K562 (cell line): Measurements from ENCODE around the gene PUSL1. TPM values are rescaled to one million over a fixed set of nuclear protein-coding genes. Genes with fewer than 3 reads are reported as not detected.

Experiments used
- ATAC-seq: fragments of 200-7000 bp; cut with Tn5 transposase; 3 replicates; pipeline ENCODE4 v1.9.1; 2020; ENCODE audit warnings: moderate library complexity
- BruUV-seq: library from RNA; stranded (reverse); fragments of 400-500 nt; replicated peaks from 2 replicates; lab custom pipeline; 2021; lab: Mats Ljungman, UMichigan
- CTCF ChIA-PET: fragments of 300-600 bp; formaldehyde crosslinking; extraction: SDS; loops from one replicate; lab custom pipeline; 2021; ENCODE audit warnings: low intra/inter-chr PET ratio; lab: Yijun Ruan, JAX
- POLR2A ChIA-PET: fragments of 300-600, 350-650 bp; sonication (Branson Sonifier 250); formaldehyde crosslinking; extraction: SDS; loops from one replicate; lab custom pipeline; 2021; ENCODE audit warnings: antibody characterized with exemption, inconsistent platforms; lab: Yijun Ruan, JAX
- DNase-seq, 4 experiments: peaks; one replicate each; pipeline versions ENCODE4 v3.0.0 to v3.0.0-alpha.2; 2011 to 2018; ENCODE audit warnings: low spot score in 3 of 4, mixed read lengths in 3 of 4; ENCODE audit errors: extremely low read depth in 1 of 4
- FAIRE-seq: peaks from 2 replicates; lab custom pipeline; 2011; peaks lifted over from hg19 to GRCh38; lab: Jason Lieb, UNC
- H2AFZ ChIP-seq: 2 replicates; pipeline ENCODE4 v1.6.0; 2011; ENCODE audit warnings: low read depth, low read length, control low read depth, inconsistent platforms
- H3K27ac ChIP-seq: fragments of 200-600 bp; 3 replicates; pipeline ENCODE4 v1.8.0; 2011; ENCODE audit warnings: low read depth, mild to moderate bottlenecking, control low read depth, inconsistent platforms, low read length, moderate library complexity, mixed read lengths; ENCODE audit errors: extremely low read depth
- H3K27me3 ChIP-seq, 2 experiments: fragments of 300-600 bp in 1 of 2; 2 replicates in 1 of 2; 3 replicates in 1 of 2; pipeline versions ENCODE4 v1.6.0 to v1.8.0; 2011; ENCODE audit warnings: inconsistent platforms in 2 of 2, low read length in 2 of 2, mild to moderate bottlenecking in 1 of 2, mixed read lengths in 1 of 2, moderate library complexity in 1 of 2; ENCODE audit not compliant: control insufficient read depth in 2 of 2, insufficient read depth in 2 of 2
- H3K36me3 ChIP-seq: fragments of 300-600 bp; 3 replicates; pipeline ENCODE4 v1.8.0; 2011; ENCODE audit warnings: mild to moderate bottlenecking, low read length, inconsistent platforms; ENCODE audit not compliant: control insufficient read depth, insufficient read depth
- H3K4me1 ChIP-seq, 2 experiments: fragments of 200-600 bp in 1 of 2; replicated peaks in 1 of 2; 2 replicates in 1 of 2; 3 replicates in 1 of 2; pipeline versions ENCODE4 v1.5.1 to v1.8.0; 2011; ENCODE audit warnings: inconsistent platforms in 2 of 2, low read length in 2 of 2, mild to moderate bottlenecking in 1 of 2, mixed read lengths in 1 of 2, moderate library complexity in 1 of 2; ENCODE audit not compliant: control insufficient read depth in 2 of 2, insufficient read depth in 2 of 2
- H3K4me2 ChIP-seq: 2 replicates; pipeline ENCODE4 v1.6.1; 2011; ENCODE audit warnings: low read length, control low read depth, inconsistent platforms, mixed read lengths; ENCODE audit not compliant: insufficient read depth
- H3K4me3 ChIP-seq: fragments of 200-600 bp; sonication (generic), shearing (Covaris generic); 2 replicates; pipeline ENCODE4 v1.5.1; 2016; ENCODE audit warnings: control low read depth, inconsistent platforms
- H3K79me2 ChIP-seq: fragments of 200-600 bp; 3 replicates; pipeline ENCODE4 v1.8.0; 2011; ENCODE audit warnings: low read length, inconsistent platforms; ENCODE audit not compliant: control insufficient read depth, insufficient read depth
- H3K9ac ChIP-seq, 2 experiments: 2 replicates each; pipeline versions ENCODE4 v1.6.0 to v1.6.1; 2011; ENCODE audit warnings: low read depth in 2 of 2, low read length in 2 of 2, control low read depth in 1 of 2, inconsistent platforms in 1 of 2, mild to moderate bottlenecking in 1 of 2, mixed read lengths in 1 of 2; ENCODE audit not compliant: insufficient read depth in 1 of 2
- H3K9me1 ChIP-seq: one replicate; pipeline ENCODE4 v1.6.0; 2011; ENCODE audit warnings: inconsistent platforms, mild to moderate bottlenecking, low read length, moderate library complexity; ENCODE audit not compliant: control insufficient read depth, insufficient read depth
- H3K9me3 ChIP-seq: replicated peaks from 2 replicates; pipeline ENCODE4 v1.5.1; 2011; ENCODE audit warnings: low read depth, low read length, inconsistent platforms; ENCODE audit not compliant: control insufficient read depth, insufficient read depth
- H4K20me1 ChIP-seq: replicated peaks from 2 replicates; pipeline ENCODE4 v1.6.1; 2011; ENCODE audit warnings: low read length, inconsistent platforms, mixed read lengths; ENCODE audit not compliant: control insufficient read depth, insufficient read depth
- HNRNPK ChIP-seq: fragments of 200-400 bp; formaldehyde crosslinking; IDR thresholded peaks from one replicate; pipeline ENCODE4 v1.6.1; 2018; ENCODE audit warnings: mild to moderate bottlenecking, low read depth, low read length; ENCODE audit not compliant: poor library complexity, severe bottlenecking
- PHTF2 ChIP-seq: fragments of 250-450 bp; sonication (Bioruptor Pico); IDR thresholded peaks from 2 replicates; pipeline ENCODE4 v1.5.0; 2021; ENCODE audit warnings: mild to moderate bottlenecking
- POLR2G ChIP-seq: fragments of 200-400 bp; formaldehyde crosslinking; IDR thresholded peaks from 2 replicates; pipeline ENCODE4 v1.6.1; 2017; ENCODE audit warnings: low read depth, mild to moderate bottlenecking, antibody characterized with exemption, low read length, moderate library complexity
- RB1 ChIP-seq: fragments of 450-650 bp; IDR thresholded peaks from 2 replicates; pipeline ENCODE4 v1.6.1; 2017; ENCODE audit warnings: low read depth, mild to moderate bottlenecking
- ZNF134 ChIP-seq: fragments of 250-450 bp; sonication (Bioruptor Pico); conservative IDR thresholded peaks from 2 replicates; pipeline ENCODE4 v1.4.0; 2020
- WGBS: fragments of 100-300 bp; shearing (Covaris generic); methylation state at CpG from one replicate; pipeline ENCODE4 v1.1.6; 2016; ENCODE audit warnings: low coverage, mixed read lengths; ENCODE audit not compliant: insufficient coverage; ENCODE audit errors: missing lambda C conversion rate; 5-methylcytosine and 5-hydroxymethylcytosine counted together
- in situ Hi-C: fragments of 300-500 bp; cut with MboI; formaldehyde crosslinking; loops from 4 replicates; pipeline ENCODE4 v1.15.0; 2018; ENCODE audit warnings: inconsistent platforms, mixed read lengths
- intact Hi-C: fragments of 100-400 bp; cut with micrococcal nuclease; formaldehyde crosslinking; loops from 2 replicates; pipeline ENCODE4 v1.14.2; 2022
- polyA plus RNA-seq, 8 experiments: library from polyadenylated mRNA; depleted of rRNA in 4 of 8; stranded (reverse) in 5 of 8; unstranded in 3 of 8; fragments of >200 nt; fragmentation: Nextera tagmentation in 2 of 8; fragmentation: Illumina TruSeq in 1 of 8; extraction: Ambion mirVana in 2 of 8; extraction: Trizol in 1 of 8; gene quantifications; 2 replicates each; pipeline versions ENCODE4 v1.2.1 to v1.2.3, GENCODE V29; 2011 to 2014; ENCODE audit warnings: inconsistent platforms in 1 of 8, missing spikeins in 1 of 8
- total RNA-seq, 7 experiments: library from RNA; depleted of rRNA in 6 of 7; stranded (reverse); fragments of >200 nt in 6 of 7; fragmentation: Illumina TruSeq in 2 of 7; extraction: Trizol in 2 of 7; gene quantifications; 2 replicates each; pipeline versions ENCODE4 v1.2.1 to v1.2.3, GENCODE V29; 2011 to 2021; ENCODE audit warnings: low replicate concordance in 1 of 7

PUSL1 gene
- total and polyA plus RNA-seq, 9 of the 15 experiments (the other 6 are each of a cell fraction or from before 2014, with no cell fraction given): 0.62 to 86.9 (median 13.6) TPM

- no peaks in the 10 kb centered on the region for H3K9me3 ChIP-seq
- DNase-seq: no peak
- WGBS: 77% methylated on average over 10 of the region's 10 CpGs
- H4K20me1 ChIP-seq: peaks cover 39% of the 10 kb centered on the region
- peak overlapping the region; percentile 95; the same call in 1 of the 3 replicates for H3K27ac ChIP-seq
- in situ Hi-C loops: no loop called here
- H3K4me2 ChIP-seq: peak overlapping the region; percentile 91
- peaks cover 65% of the 10 kb centered on the region for H3K79me2 ChIP-seq
- ChIA-PET CTCF (no interaction called here), POLR2A (interaction anchor here (0.5 to 4.8 kb wide), 11 partner anchors 9 to 254 kb away, joined by 3 to 22 read pairs (median 6); partner anchors contain the start of genes AURKAIP1 and MRPL20)
- ATAC-seq: no peak
- BruUV-seq: no TSS peak
- no peak for FAIRE-seq
- H3K9ac ChIP-seq: peak overlapping the region; percentile 82 to 98
- intact Hi-C loops: no loop called here
- no peak for TF ChIP-seq ZNF134 (CRISPR knock-in tag)
- peak; percentile 2; the same call in 1 of the 2 replicates for TF ChIP-seq POLR2G
- no peak for TF ChIP-seq PHTF2 (CRISPR knock-in tag)
- no peak for TF ChIP-seq RB1
- TF ChIP-seq HNRNPK: no peak
- H3K4me3 ChIP-seq: peak overlapping the region; percentile 98
- H3K4me1 ChIP-seq: peaks cover 14 to 82% of the 10 kb centered on the region in 2 experiments; a peak in 3 of 5 replicates
- peaks cover 30% of the 10 kb centered on the region; the same call in 1 of the 3 replicates for H3K36me3 ChIP-seq
- peaks cover 8% of the 10 kb centered on the region for H3K9me1 ChIP-seq
- no peak overlapping the region for H2AFZ ChIP-seq
- no peaks in the 10 kb centered on the region for H3K27me3 ChIP-seq
Measured at GRCh38 chr1:1347026-1347595, 38.7 kb downstream of the PUSL1 start.
